Smooth muscle cell (in vitro differentiated cells): ENCODE data around the gene ATP2C2. TPM values are rescaled to one million over a fixed set of nuclear protein-coding genes. Genes with fewer than 3 reads are reported as not detected.

Experiments
- DNase-seq: peaks from one replicate; lab custom pipeline; 2025; ENCODE audit not compliant: unreplicated experiment; lab: John Stamatoyannopoulos, UW
- H2AFZ ChIP-seq: fragments of 200-600 bp; sonication (generic); 2 replicates; pipeline ENCODE4 v1.6.0; 2016; ENCODE audit warnings: antibody characterized with exemption, low read depth, mild to moderate bottlenecking
- H3F3A ChIP-seq: fragments of 200-600 bp; sonication (generic); 2 replicates; pipeline ENCODE4 v1.6.0; 2017; ENCODE audit warnings: antibody characterized with exemption, low read depth
- H3K27ac ChIP-seq: fragments of 200-600 bp; sonication (generic); 2 replicates; pipeline ENCODE4 v1.5.1; 2016; ENCODE audit warnings: low read depth, mild to moderate bottlenecking
- H3K27me3 ChIP-seq: fragments of 200-600 bp; sonication (generic); 2 replicates; pipeline ENCODE4 v1.6.1; 2016; ENCODE audit warnings: low read depth, mild to moderate bottlenecking
- H3K36me3 ChIP-seq: fragments of 200-600 bp; sonication (generic); 2 replicates; pipeline ENCODE4 v1.5.1; 2016; ENCODE audit warnings: low read depth
- H3K4me1 ChIP-seq: fragments of 200-600 bp; sonication (generic); 2 replicates; pipeline ENCODE4 v1.5.1; 2016; ENCODE audit warnings: low read depth
- H3K4me2 ChIP-seq: fragments of 200-600 bp; sonication (generic); 2 replicates; pipeline ENCODE4 v1.6.0; 2016; ENCODE audit warnings: mild to moderate bottlenecking
- H3K4me3 ChIP-seq: fragments of 200-600 bp; sonication (generic); 2 replicates; pipeline ENCODE4 v1.5.1; 2016; ENCODE audit warnings: mild to moderate bottlenecking
- H3K79me2 ChIP-seq: fragments of 200-600 bp; sonication (generic); 2 replicates; pipeline ENCODE4 v1.6.0; 2016; ENCODE audit warnings: low read depth, mild to moderate bottlenecking
- H3K9ac ChIP-seq: fragments of 200-600 bp; sonication (generic); 2 replicates; pipeline ENCODE4 v1.6.0; 2016; ENCODE audit warnings: low read depth
- H3K9me3 ChIP-seq: fragments of 200-600 bp; sonication (generic); replicated peaks from 2 replicates; pipeline ENCODE4 v1.5.1; 2016; ENCODE audit warnings: low read depth
- H4K20me1 ChIP-seq: fragments of 200-600 bp; sonication (generic); 2 replicates; pipeline ENCODE4 v1.6.0; 2016; ENCODE audit warnings: low read depth
- WGBS: methylation state at CpG from one replicate; pipeline ENCODE4 v1.1.7; 2016; ENCODE audit warnings: low lambda C conversion rate; 5-methylcytosine and 5-hydroxymethylcytosine counted together
- polyA plus RNA-seq: library from polyadenylated mRNA; unstranded; fragments of >200 nt; fragmentation: Nextera tagmentation; extraction: Ambion mirVana; gene quantifications from 2 replicates; pipeline ENCODE4 v1.2.1, GENCODE V29; 2016
- total RNA-seq: library from RNA; depleted of rRNA; stranded (reverse); fragments of >200 nt; gene quantifications from 2 replicates; pipeline ENCODE4 v1.2.3, GENCODE V29; 2014
- TF ChIP-seq, protein P1 (sequence below): fragments of 200-600 bp; sonication (generic); IDR thresholded peaks from 2 replicates; pipeline ENCODE4 v1.5.1; 2017; ENCODE audit warnings: borderline replicate concordance, mild to moderate bottlenecking, antibody characterized with exemption; ENCODE audit not compliant: insufficient read depth, poor library complexity, severe bottlenecking

The ATP2C2 gene
- total and polyA plus RNA-seq, 2 experiments from 2014 or later = 3.1 to 4.1 TPM

DNA sequence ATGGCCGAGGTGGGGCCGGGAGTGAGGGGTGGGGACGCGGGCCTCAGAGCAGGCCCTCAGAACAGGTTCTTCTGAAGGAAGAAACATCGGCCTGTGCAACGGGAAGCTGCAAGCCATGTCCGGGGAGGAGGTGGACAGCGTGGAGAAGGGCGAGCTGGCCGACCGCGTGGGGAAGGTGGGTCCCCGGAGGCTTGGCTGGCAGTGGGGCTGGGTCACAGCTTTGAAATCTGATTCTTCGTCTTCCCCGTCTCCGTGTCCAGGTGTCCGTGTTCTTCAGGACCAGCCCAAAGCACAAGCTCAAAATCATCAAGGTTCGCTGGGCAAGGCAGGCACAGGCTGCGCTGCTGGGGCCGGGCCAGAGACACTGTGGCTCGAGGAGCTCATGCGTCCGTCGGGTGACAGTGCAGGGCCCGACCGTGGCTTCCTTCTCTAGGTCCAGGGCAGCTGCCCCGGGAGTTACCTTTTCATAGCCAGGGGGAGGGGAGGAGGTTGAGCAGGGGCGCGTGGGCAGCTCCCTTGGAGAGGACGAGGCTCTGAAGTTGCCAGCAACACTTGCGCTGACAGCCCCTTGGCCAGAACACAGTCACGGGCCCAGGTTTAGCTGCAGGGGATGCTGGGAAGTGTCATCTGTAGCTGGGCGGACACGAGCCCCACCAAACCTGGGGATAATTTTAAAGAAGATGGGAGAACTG lies 84.9 kb downstream of the ATP2C2 start:
- H3K36me3 ChIP-seq = no peaks in the 10 kb centered on the region
- H3K4me3 ChIP-seq = no peak overlapping the region
- no peaks in the 10 kb centered on the region for H3F3A ChIP-seq
- no peaks in the 10 kb centered on the region for H3K4me1 ChIP-seq
- no peak overlapping the region for H3K4me2 ChIP-seq
- H3K9me3 ChIP-seq = no peaks in the 10 kb centered on the region
- H3K27me3 ChIP-seq = no peaks in the 10 kb centered on the region
- H3K9ac ChIP-seq = no peak overlapping the region
- no peak for DNase-seq
- TF ChIP-seq, protein P1, sequence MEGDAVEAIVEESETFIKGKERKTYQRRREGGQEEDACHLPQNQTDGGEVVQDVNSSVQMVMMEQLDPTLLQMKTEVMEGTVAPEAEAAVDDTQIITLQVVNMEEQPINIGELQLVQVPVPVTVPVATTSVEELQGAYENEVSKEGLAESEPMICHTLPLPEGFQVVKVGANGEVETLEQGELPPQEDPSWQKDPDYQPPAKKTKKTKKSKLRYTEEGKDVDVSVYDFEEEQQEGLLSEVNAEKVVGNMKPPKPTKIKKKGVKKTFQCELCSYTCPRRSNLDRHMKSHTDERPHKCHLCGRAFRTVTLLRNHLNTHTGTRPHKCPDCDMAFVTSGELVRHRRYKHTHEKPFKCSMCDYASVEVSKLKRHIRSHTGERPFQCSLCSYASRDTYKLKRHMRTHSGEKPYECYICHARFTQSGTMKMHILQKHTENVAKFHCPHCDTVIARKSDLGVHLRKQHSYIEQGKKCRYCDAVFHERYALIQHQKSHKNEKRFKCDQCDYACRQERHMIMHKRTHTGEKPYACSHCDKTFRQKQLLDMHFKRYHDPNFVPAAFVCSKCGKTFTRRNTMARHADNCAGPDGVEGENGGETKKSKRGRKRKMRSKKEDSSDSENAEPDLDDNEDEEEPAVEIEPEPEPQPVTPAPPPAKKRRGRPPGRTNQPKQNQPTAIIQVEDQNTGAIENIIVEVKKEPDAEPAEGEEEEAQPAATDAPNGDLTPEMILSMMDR = no peak
- H3K79me2 ChIP-seq = no peaks in the 10 kb centered on the region
- no peak overlapping the region for H3K27ac ChIP-seq
- no peaks in the 10 kb centered on the region for H4K20me1 ChIP-seq
- WGBS = 94% methylated on average over 34 of the region's 34 CpGs
- H2AFZ ChIP-seq = no peak overlapping the region

DNA sequence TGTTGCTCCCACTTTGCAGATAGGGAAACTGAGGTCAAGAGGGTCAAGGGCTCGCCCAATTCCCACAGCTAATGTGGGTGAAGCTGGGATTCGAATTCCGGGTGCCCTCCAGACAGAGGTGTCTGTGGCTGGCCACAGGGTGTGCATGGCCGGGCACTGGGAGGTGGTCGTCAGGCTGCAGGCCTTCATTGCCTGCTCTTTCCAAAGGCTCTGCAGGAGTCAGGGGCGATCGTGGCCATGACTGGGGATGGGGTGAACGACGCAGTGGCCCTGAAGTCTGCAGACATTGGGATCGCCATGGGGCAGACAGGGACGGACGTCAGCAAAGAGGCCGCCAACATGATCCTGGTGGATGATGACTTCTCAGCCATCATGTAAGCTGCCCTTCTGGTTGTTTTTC lies 86.3 kb downstream of the ATP2C2 start:
- 91% methylated on average over 13 of the region's 13 CpGs for WGBS
- Histone ChIP-seq H3K9me3 (no peaks in the 10 kb centered on the region), H3K79me2 (no peaks in the 10 kb centered on the region), H3K9ac (no peak overlapping the region), H3K36me3 (no peaks in the 10 kb centered on the region), H3K27ac (no peak overlapping the region), H2AFZ (no peak overlapping the region), H3F3A (no peaks in the 10 kb centered on the region), H4K20me1 (no peaks in the 10 kb centered on the region), H3K27me3 (no peaks in the 10 kb centered on the region), H3K4me1 (no peaks in the 10 kb centered on the region), H3K4me3 (no peak overlapping the region), H3K4me2 (no peak overlapping the region)
- TF ChIP-seq, protein P1 = no peak
- DNase-seq = no peak

DNA sequence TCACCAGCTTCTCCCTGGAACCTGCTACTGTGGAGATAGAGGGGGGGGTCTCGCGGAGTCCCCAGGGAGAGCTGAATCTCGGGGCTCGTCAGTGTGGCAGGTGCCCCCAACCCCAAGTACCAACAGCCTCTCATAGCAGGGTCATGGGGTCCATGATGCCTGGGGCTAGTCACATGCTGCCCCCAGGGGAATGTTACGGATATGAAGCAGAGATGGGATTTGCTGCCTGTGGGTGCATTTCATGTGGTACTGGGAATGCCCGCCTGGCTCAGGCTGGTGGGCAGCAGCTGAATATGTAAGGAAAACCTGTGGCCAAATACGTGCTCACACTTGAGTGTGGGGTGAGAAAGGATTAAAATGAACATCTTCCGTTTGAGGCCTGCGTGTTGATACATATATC lies 86.7 kb downstream of the ATP2C2 start:
- TF ChIP-seq, protein P1 = no peak
- 97% methylated on average over 9 of the region's 9 CpGs for WGBS
- Histone ChIP-seq H3K4me1 (no peaks in the 10 kb centered on the region), H3K9me3 (no peaks in the 10 kb centered on the region), H3K9ac (no peak overlapping the region), H3F3A (no peaks in the 10 kb centered on the region), H3K36me3 (no peaks in the 10 kb centered on the region), H3K27ac (no peak overlapping the region), H3K27me3 (no peaks in the 10 kb centered on the region), H4K20me1 (no peaks in the 10 kb centered on the region), H3K4me3 (no peak overlapping the region), H3K79me2 (no peaks in the 10 kb centered on the region), H2AFZ (no peak overlapping the region), H3K4me2 (no peak overlapping the region)
- DNase-seq = no peak
